Fibroblast of pulmonary artery (primary cell): Measurements from ENCODE around the gene FAM221B.
A peak's percentile ranks its signal among the peaks of the same experiment; 100 is the strongest.

Experiments used
- DNase-seq: peaks from one replicate; pipeline ENCODE4 v3.0.0-alpha.2; 2010; ENCODE audit warnings: low read depth
- H3K4me3 ChIP-seq: replicated peaks from 2 replicates; pipeline ENCODE4 v1.5.1; 2011; ENCODE audit warnings: low read depth, mild to moderate bottlenecking, control low read depth, low read length, moderate library complexity
- CTCF ChIP-seq: IDR thresholded peaks from 2 replicates; pipeline ENCODE4 v1.5.1; 2011; ENCODE audit warnings: mild to moderate bottlenecking, control low read depth, low read length, inconsistent platforms; ENCODE audit errors: missing control alignments

The FAM221B gene

GRCh38 chr9:35847792-35848572, 19.4 kb upstream of the FAM221B start:
- H3K4me3 ChIP-seq = no peak overlapping the region

GRCh38 chr9:35845824-35846771, 17.6 kb upstream of the FAM221B start:
- TF ChIP-seq CTCF = no peak
- no peak overlapping the region for H3K4me3 ChIP-seq
- no peak for DNase-seq

More at GRCh38 chr9:35847792-35848572, 19.4 kb upstream of the FAM221B start:
- DNase-seq = peak; percentile 49
- TF ChIP-seq CTCF = no peak

GRCh38 chr9:35844628-35845270, 16.2 kb upstream of the FAM221B start:
- no peak for TF ChIP-seq CTCF
- peak; percentile 93 for DNase-seq

GRCh38 chr9:35842795-35843194, 14.3 kb upstream of the FAM221B start:
- no peak overlapping the region for H3K4me3 ChIP-seq
- no peak for DNase-seq
- no peak for TF ChIP-seq CTCF

More at GRCh38 chr9:35844628-35845270, 16.2 kb upstream of the FAM221B start:
- no peak overlapping the region for H3K4me3 ChIP-seq

- no peak overlapping the region for H3K4me3 ChIP-seq
- no peak for DNase-seq
- TF ChIP-seq CTCF = no peak
Observed at GRCh38 chr9:35842020-35842745, 13.7 kb upstream of the FAM221B start.

GRCh38 chr9:35841645-35841900, 13.0 kb upstream of the FAM221B start:
- TF ChIP-seq CTCF = no peak
- no peak for DNase-seq
- no peak overlapping the region for H3K4me3 ChIP-seq
